ENCODE measurements around the gene KCNAB3. TPM values are rescaled to one million over a fixed set of nuclear protein-coding genes. Genes with fewer than 3 reads are reported as not detected.

KCNAB3 gene
- total and polyA plus RNA-seq, 5 experiments from 2014 or later, result 0.44 to 19.4 (median 8.4) TPM; not detected in 1

DNA sequence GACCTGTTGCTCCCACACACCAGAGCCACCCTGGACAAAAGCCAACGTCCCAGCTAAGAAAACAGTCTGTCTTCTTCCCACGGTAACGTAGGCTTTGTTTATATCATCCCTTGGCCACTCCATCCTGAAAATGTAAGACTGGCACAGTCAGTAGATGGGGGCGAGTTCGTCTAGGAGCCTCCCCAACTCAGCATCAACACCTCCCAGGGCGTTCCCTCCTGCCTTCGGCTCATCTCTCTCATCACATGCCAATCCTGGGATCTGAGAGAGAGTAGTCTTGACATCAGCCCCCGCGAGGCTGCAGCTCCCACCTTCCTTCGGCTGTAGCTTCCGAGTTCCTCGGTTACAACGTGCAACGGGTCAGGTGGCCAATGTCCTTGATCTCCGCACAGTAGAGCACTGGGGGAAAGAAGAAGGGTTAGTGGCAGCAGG is 14.5 kb downstream of the KCNAB3 start:
- Mint-ChIP-seq H3K27me3 (no peaks in the 10 kb centered on the region), H3K4me3 (peak overlapping the region; percentile 86 to 93 (median 89)), H3K36me3 (peaks cover 0 to 21% (median 4%) of the 10 kb centered on the region in 3 donors), H3K9me3 (no peaks in the 10 kb centered on the region), H3K4me1 (peaks cover 27 to 42% (median 32%) of the 10 kb centered on the region in 4 donors), H3K27ac (peak overlapping the region; percentile 72 to 96 (median 94))
- POLR2A ChIA-PET, result interaction anchor here (0.8 to 6.3 kb wide), 18 partner anchors 8 to 374 kb away, joined by 3 to 110 read pairs (median 6); partner anchors contain the start of genes CNTROB, CYB5D1, KCNAB3 and NAA38
- peak in 1 of 2 donors; percentile 50 for ATAC-seq
- DNase-seq, result no peak

DNA sequence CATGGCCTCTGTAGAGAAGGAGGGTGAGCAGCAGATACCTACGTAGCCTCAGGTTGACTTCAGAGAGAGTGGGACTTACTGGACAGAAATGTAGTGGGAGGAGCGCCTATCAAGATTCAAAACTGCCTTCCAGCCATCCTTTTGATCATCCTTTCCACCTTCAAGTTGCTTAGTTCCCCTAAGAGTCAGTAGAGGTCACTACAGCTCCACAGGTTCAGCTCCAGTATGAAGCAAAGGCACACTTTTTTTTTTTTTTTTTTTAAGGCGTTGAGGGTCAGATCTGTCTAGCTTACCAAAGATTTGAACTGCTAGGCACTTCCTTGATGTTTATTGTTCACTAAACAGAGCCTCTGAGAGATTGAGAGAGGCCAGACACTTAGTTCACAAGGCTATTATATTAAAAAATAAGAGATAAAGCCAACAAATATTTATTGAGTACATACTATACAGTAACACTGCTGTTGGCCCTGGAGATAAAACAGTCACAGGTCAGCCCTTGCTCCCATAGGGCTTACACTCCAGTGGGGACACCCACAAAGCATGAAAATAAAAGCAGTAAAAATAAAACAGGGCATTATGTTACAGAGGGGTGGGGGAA is 16.6 kb downstream of the KCNAB3 start:
- Mint-ChIP-seq H3K27ac (peak overlapping the region; percentile 11 to 94 (median 76)), H3K36me3 (peaks cover 0 to 41% (median 12%) of the 10 kb centered on the region in 3 donors), H3K9me3 (no peaks in the 10 kb centered on the region), H3K27me3 (no peaks in the 10 kb centered on the region), H3K4me3 (peak overlapping the region in 5 of 10 donors; percentile 28 to 67 (median 39)), H3K4me1 (peaks cover 31 to 42% (median 33%) of the 10 kb centered on the region in 4 donors)
- peak; percentile 15 to 47 for ATAC-seq
- POLR2A ChIA-PET, result interaction anchor here (0.6 to 5.5 kb wide), 11 partner anchors 9 to 298 kb away, joined by 3 to 50 read pairs (median 5); partner anchors contain the start of genes CNTROB, NAA38 and TRAPPC1
- peak in 9 of 10 donors; percentile 23 to 77 (median 62) for DNase-seq

DNA sequence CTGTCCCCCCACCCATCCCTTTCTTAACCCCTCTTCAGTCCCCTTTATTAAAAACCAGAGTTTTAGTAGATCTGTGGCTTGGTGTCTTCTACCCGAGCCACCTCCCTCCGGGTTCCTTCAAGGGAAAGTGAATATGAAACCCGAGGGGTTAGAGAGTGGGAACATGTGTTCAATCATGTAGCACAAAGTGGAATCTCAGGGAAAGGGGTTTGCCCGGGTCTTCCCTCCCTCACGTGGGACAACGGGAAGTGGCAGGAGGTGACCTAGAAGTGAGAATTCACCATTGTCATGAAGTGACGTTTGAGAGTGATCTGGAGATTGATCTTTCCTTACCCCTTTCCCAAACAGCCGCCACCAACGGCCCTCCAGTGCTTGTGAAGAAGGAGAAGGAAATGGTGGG is 18.5 kb downstream of the KCNAB3 start:
- H3K27me3 Mint-ChIP-seq, result no peaks in the 10 kb centered on the region
- no peak overlapping the region for H3K4me3 Mint-ChIP-seq
- no peak for ATAC-seq
- peaks cover 20 to 32% (median 26%) of the 10 kb centered on the region in 4 donors for H3K4me1 Mint-ChIP-seq
- no peaks in the 10 kb centered on the region for H3K9me3 Mint-ChIP-seq
- no peak for DNase-seq
- H3K27ac Mint-ChIP-seq, result peak overlapping the region in 2 of 10 donors; percentile 4 to 37
- H3K36me3 Mint-ChIP-seq, result peaks cover 0 to 59% (median 16%) of the 10 kb centered on the region in 3 donors
- POLR2A ChIA-PET, result interaction anchor here (1.2 to 1.8 kb wide), 2 partner anchors 13 to 54 kb away, joined by 4 to 6 read pairs; partner anchors contain the start of genes CYB5D1 and NAA38

DNA sequence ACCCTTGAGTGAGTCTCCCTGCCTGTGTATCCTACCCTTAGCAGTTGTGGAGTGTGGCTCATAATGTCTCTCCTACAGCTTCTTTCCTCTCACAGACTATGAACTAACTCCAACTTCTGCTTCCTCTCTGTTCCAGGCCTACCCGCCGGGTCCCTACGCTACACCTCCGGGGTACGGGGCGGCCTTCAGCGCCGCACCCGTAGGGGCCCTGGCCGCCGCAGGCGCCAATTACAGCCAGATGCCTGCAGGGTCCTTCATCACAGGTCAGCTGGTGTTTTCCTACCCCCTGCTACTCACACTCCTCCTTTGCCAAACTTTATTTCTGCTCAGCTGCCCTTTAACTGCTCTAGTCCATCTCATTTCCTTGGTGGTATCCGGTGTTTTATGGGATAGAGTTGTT is 18.9 kb downstream of the KCNAB3 start:
- Mint-ChIP-seq H3K36me3 (peaks cover 0 to 63% (median 16%) of the 10 kb centered on the region in 3 donors), H3K27me3 (no peaks in the 10 kb centered on the region), H3K9me3 (no peaks in the 10 kb centered on the region), H3K27ac (peak overlapping the region in 7 of 10 donors; percentile 2 to 81 (median 55)), H3K4me3 (no peak overlapping the region), H3K4me1 (peaks cover 20 to 29% (median 26%) of the 10 kb centered on the region in 4 donors)
- DNase-seq (no peak), ATAC-seq (no peak)
- POLR2A ChIA-PET, result interaction anchor here (0.8 kb wide), 1 partner anchor 80 kb away, joined by 4 read pairs; no protein-coding TSS in a partner anchor

DNA sequence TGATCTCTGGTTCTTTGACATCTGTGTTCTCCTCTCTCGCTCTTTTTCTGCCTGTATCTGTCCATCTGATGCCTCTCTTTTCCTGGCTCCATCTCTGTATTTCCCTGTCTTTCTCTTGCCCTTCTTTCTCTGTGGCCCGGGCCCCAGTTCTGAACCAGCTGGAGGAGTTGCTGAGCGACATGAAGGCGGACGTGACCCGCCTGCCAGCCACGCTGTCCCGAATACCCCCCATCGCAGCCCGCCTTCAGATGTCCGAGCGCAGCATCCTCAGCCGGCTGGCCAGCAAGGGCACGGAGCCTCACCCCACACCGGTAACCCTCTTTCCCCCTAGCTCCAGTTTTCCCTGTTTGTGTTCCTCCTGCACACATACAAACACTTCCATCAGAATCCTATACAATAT is 19.4 kb downstream of the KCNAB3 start:
- Mint-ChIP-seq H3K36me3 (peaks cover 0 to 68% (median 18%) of the 10 kb centered on the region in 3 donors), H3K9me3 (no peaks in the 10 kb centered on the region), H3K4me3 (no peak overlapping the region), H3K27ac (peak overlapping the region in 6 of 10 donors; percentile 2 to 86 (median 76)), H3K4me1 (peaks cover 15 to 25% (median 22%) of the 10 kb centered on the region in 4 donors), H3K27me3 (no peaks in the 10 kb centered on the region)
- DNase-seq (no peak), ATAC-seq (no peak)
- POLR2A ChIA-PET, result interaction anchor here (0.8 kb wide), 1 partner anchor 80 kb away, joined by 4 read pairs; no protein-coding TSS in a partner anchor

DNA sequence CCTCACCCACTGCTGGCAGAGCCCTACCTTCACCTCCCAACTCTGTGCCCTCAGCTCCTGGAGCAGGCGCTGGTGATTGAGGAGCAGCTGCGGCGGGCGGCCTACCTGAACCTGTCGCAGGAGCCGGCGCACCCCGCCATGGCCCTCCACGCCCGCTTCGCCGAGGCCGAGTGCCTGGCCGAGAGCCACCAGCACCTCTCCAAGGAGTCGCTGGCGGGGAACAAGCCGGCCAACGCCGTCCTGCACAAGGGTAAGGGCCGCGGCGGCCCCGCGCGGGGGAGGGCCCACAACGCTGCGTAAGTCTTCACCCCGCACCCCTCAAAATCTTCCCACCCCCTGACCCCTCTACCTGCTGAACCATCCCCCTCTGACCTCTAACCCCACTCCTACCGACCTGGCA is 20.6 kb downstream of the KCNAB3 start:
- no peak overlapping the region for H3K27ac Mint-ChIP-seq
- no peaks in the 10 kb centered on the region for H3K27me3 Mint-ChIP-seq
- POLR2A ChIA-PET, result no interaction called here
- H3K4me1 Mint-ChIP-seq, result peaks cover 8 to 17% (median 15%) of the 10 kb centered on the region in 4 donors
- ATAC-seq (no peak), DNase-seq (no peak)
- H3K4me3 Mint-ChIP-seq, result no peak overlapping the region
- H3K9me3 Mint-ChIP-seq, result no peaks in the 10 kb centered on the region
- H3K36me3 Mint-ChIP-seq, result peaks cover 7 to 80% (median 26%) of the 10 kb centered on the region in 3 donors

DNA sequence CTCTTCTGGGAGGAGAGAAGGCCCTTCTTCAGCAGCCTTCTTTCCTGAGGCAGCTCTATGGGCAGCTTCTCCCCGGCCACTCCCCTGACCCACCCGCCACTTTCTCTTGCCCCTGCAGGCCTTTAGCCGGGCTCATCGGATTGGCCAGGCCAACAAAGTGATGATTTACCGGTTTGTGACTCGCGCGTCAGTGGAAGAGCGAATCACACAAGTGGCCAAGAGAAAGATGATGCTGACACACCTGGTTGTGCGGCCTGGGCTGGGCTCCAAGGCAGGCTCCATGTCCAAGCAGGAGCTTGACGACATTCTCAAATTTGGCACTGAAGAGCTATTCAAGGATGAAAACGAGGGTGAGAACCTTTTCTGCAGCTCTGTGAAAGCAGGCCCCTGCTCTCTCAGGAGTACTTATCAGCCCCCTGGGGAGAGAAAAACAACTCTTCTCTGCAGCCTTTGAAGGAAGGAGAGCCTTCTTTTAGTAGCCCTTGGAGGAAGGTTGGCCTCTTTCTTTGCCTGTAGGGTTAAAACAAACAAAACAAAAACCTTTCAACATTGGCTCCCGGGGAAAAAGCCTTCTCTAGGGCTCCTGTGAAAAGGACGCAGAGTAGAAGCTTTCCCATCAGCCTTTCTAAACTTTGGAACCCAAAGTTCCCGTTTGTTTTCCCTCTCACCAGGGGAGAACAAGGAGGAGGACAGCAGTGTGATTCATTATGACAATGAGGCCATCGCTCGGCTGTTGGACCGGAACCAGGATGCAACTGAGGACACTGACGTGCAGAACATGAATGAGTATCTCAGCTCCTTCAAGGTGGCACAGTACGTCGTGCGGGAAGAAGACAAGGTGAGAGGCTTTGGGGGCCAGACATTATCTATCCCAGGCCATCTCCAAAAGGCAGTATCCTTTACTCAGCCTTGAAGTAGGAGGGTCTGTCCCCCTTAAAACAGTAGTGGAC is 26.2 kb downstream of the KCNAB3 start:
- POLR2A ChIA-PET, result interaction anchor here (0.5 to 1.0 kb wide), 3 partner anchors 10 to 129 kb away, joined by 3 read pairs; no protein-coding TSS in a partner anchor
- DNase-seq (no peak), ATAC-seq (no peak)
- Mint-ChIP-seq H3K4me3 (no peak overlapping the region), H3K9me3 (no peaks in the 10 kb centered on the region), H3K36me3 (peaks cover 11 to 99% (median 37%) of the 10 kb centered on the region in 3 donors), H3K4me1 (peaks cover 0 to 5% (median 1%) of the 10 kb centered on the region in 4 donors), H3K27me3 (no peaks in the 10 kb centered on the region), H3K27ac (peak overlapping the region in 4 of 10 donors; percentile 48 to 91 (median 70))

DNA sequence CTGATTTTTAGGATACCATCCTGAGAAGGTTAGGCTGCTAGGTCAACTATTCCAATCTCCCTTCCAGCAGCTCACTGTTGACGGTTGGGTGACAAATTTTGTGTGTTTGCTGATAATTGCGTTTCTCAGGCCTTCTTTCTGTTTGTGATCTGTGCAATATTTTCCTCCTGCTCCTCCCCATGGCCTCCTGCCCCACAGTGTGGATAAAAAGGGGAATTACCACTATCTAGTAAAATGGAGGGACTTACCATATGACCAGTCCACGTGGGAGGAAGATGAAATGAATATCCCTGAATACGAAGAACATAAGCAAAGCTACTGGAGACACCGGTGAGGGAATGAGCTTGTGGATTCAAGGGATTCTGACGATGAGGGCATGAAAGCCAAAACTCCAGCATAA is 31.9 kb downstream of the KCNAB3 start:
- Mint-ChIP-seq H3K27me3 (no peaks in the 10 kb centered on the region), H3K9me3 (no peaks in the 10 kb centered on the region), H3K4me3 (no peak overlapping the region), H3K4me1 (peaks cover 2 to 20% (median 14%) of the 10 kb centered on the region in 4 donors), H3K36me3 (peaks cover 12 to 99% (median 28%) of the 10 kb centered on the region in 3 donors), H3K27ac (peak overlapping the region; percentile 4 to 88 (median 60))
- ATAC-seq (peak in 1 of 2 donors; percentile 62), DNase-seq (peak in 1 of 10 donors; percentile 26)
- POLR2A ChIA-PET, result interaction anchor here (0.6 to 1.6 kb wide), 3 partner anchors 14 to 35 kb away, joined by 3 to 6 read pairs (median 4); no protein-coding TSS in a partner anchor

DNA sequence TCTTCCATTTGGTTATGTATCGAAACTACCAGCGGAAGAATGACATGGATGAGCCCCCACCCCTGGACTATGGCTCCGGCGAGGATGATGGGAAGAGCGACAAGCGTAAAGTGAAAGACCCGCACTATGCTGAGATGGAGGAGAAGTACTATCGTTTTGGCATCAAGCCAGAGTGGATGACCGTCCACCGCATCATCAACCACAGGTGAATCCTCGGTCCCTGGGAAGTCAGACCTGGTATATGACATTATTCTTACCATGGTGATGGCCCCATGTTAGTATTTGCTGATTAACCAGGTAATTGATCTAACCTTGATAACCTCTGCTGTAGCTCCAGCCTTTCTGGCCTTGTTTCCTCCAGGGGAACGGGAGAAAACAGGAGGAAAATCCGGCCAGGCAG is 32.6 kb downstream of the KCNAB3 start:
- H3K27ac Mint-ChIP-seq, result peak overlapping the region in 6 of 10 donors; percentile 6 to 78 (median 60)

DNA sequence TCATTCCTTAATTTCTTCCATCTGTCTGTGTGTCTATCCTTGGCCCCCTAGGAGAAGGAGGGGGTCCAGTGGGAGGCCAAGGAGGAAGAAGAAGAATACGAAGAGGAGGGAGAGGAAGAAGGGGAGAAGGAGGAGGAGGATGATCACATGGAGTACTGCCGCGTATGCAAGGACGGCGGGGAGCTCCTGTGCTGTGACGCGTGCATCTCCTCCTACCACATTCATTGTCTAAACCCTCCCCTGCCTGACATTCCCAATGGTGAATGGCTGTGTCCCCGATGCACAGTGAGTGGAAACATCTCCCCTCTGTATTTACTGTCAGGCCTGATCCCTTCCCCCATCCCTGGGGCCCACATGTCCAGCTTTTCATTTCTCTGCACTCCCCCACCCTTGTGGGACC is 34.8 kb downstream of the KCNAB3 start:
- no peak overlapping the region for H3K4me3 Mint-ChIP-seq
- no peaks in the 10 kb centered on the region for H3K9me3 Mint-ChIP-seq
- POLR2A ChIA-PET, result no interaction called here
- H3K27ac Mint-ChIP-seq, result peak overlapping the region in 6 of 10 donors; percentile 14 to 68 (median 34)
- H3K27me3 Mint-ChIP-seq, result no peaks in the 10 kb centered on the region
- DNase-seq (no peak), ATAC-seq (no peak)
- H3K4me1 Mint-ChIP-seq, result peaks cover 6 to 27% (median 21%) of the 10 kb centered on the region in 4 donors
- peaks cover 12 to 97% (median 26%) of the 10 kb centered on the region in 3 donors for H3K36me3 Mint-ChIP-seq

More for the DNA sequence above, 32.6 kb downstream of the KCNAB3 start:
- Mint-ChIP-seq H3K4me3 (no peak overlapping the region), H3K9me3 (no peaks in the 10 kb centered on the region), H3K36me3 (peaks cover 12 to 97% (median 28%) of the 10 kb centered on the region in 3 donors), H3K4me1 (peaks cover 2 to 20% (median 14%) of the 10 kb centered on the region in 4 donors), H3K27me3 (no peaks in the 10 kb centered on the region)
- POLR2A ChIA-PET, result interaction anchor here (1.6 kb wide), 1 partner anchor 14 kb away, joined by 3 read pairs; no protein-coding TSS in a partner anchor
- no peak for DNase-seq
- ATAC-seq, result no peak

DNA sequence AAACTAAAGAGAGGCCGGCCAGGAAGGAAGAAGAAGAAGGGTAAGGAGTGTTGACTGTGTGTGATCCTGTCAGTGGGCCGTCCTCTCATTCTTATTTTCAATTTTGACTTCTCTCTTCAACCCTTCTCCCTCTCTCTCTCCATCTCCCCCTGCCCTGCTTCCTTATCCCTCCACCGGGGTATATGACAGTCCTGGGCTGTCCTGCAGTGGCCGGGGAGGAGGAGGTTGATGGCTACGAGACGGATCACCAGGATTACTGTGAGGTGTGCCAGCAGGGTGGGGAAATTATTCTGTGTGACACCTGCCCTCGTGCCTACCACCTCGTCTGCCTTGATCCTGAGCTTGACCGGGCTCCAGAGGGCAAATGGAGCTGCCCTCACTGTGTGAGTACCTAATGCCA is 35.4 kb downstream of the KCNAB3 start:
- H3K27ac Mint-ChIP-seq, result peak overlapping the region in 7 of 10 donors; percentile 11 to 83 (median 31)
- no peaks in the 10 kb centered on the region for H3K27me3 Mint-ChIP-seq
- peaks cover 12 to 97% (median 22%) of the 10 kb centered on the region in 3 donors for H3K36me3 Mint-ChIP-seq
- POLR2A ChIA-PET, result no interaction called here
- no peak for DNase-seq
- ATAC-seq, result no peak
- no peaks in the 10 kb centered on the region for H3K9me3 Mint-ChIP-seq
- no peak overlapping the region for H3K4me3 Mint-ChIP-seq
- peaks cover 6 to 27% (median 21%) of the 10 kb centered on the region in 4 donors for H3K4me1 Mint-ChIP-seq
